Fibroblast of pulmonary artery (primary cell): ENCODE measurements around the gene ARHGEF10L.

Source experiments
- DNase-seq: peaks from one replicate; pipeline ENCODE4 v3.0.0-alpha.2; 2010; ENCODE audit warnings: low read depth
- H3K4me3 ChIP-seq: replicated peaks from 2 replicates; pipeline ENCODE4 v1.5.1; 2011; ENCODE audit warnings: low read depth, mild to moderate bottlenecking, control low read depth, low read length, moderate library complexity
- CTCF ChIP-seq: IDR thresholded peaks from 2 replicates; pipeline ENCODE4 v1.5.1; 2011; ENCODE audit warnings: mild to moderate bottlenecking, control low read depth, low read length, inconsistent platforms; ENCODE audit errors: missing control alignments

ARHGEF10L gene

GRCh38 chr1:17586172-17586964 is 46.9 kb downstream of the ARHGEF10L start:
- peak; percentile 79 for DNase-seq
- TF ChIP-seq CTCF = no peak
- H3K4me3 ChIP-seq = no peak overlapping the region

DNA sequence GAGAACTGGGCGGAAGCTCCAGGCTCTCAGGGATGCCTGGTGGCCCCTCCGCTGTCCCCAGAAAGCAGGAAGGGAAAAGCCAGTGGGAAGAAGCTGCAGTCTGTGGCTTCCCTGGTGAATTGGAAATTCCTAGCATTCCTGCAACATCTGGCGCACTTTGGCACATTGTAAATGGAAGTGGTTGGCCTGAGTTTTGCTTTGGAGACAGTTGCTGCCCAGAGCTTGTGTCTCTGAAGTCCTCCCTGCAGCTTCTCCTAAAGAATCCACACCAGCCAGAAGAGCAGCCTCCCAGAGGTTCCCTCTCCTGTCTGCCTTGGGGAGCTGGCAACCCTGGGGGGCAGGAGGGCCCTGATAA is 48.2 kb downstream of the ARHGEF10L start:
- no peak overlapping the region for H3K4me3 ChIP-seq
- DNase-seq = peak; percentile 81
- TF ChIP-seq CTCF = no peak

- TF ChIP-seq CTCF = no peak
- peak; percentile 35 for DNase-seq
- H3K4me3 ChIP-seq = no peak overlapping the region
Measured at GRCh38 chr1:17588048-17588871, 48.8 kb downstream of the ARHGEF10L start.

DNA sequence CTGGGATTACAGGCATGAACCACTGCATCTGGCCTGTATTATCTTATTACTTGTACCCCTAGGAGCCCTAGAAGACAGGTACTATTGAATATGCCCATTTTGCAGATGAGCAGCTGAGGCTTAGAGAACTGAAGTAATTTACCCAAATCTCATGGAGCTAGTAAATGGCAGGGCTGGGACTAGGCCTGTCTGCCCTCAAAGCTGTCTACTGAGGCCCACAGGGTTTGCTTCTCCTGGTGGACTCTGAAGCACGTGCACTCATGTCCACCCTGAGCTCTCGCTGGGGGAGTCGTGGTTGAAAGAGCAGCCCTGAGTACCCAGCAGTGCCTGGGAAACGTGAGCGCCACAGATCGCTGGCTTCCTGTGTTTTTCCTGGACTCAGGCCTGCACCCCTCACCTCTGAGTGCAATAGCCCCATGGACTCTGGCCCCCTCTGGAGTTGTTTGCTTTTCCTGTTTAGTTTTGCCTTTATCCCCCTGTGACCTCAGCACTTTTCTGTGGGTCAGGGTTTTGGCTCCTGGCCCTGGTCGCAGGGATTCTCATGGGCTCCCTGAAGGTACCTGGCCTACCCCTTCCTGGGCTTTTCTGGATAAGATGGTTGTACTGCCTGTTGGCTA is 52.4 kb downstream of the ARHGEF10L start:
- no peak overlapping the region for H3K4me3 ChIP-seq
- no peak for DNase-seq
- no peak for TF ChIP-seq CTCF

DNA sequence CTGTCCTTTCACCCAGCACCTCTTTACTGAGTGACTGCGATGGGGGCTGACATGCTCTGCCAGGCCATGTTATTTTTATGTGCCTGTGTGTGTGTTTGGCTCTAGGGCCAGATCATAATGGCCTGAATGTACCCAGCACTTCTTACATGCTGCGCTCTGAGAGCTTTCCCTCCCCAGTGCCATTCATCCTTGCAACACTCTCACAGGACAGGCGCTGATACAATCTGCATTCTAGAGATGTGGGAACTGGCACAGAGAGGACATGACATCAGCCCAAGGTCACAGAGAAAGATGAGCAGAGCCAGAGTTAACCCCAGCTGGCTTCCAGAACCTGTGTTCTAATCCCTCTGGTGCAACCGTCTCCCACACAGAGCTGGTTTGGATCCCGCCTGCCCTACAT is 54.5 kb downstream of the ARHGEF10L start:
- no peak overlapping the region for H3K4me3 ChIP-seq
- DNase-seq = no peak
- no peak for TF ChIP-seq CTCF

DNA sequence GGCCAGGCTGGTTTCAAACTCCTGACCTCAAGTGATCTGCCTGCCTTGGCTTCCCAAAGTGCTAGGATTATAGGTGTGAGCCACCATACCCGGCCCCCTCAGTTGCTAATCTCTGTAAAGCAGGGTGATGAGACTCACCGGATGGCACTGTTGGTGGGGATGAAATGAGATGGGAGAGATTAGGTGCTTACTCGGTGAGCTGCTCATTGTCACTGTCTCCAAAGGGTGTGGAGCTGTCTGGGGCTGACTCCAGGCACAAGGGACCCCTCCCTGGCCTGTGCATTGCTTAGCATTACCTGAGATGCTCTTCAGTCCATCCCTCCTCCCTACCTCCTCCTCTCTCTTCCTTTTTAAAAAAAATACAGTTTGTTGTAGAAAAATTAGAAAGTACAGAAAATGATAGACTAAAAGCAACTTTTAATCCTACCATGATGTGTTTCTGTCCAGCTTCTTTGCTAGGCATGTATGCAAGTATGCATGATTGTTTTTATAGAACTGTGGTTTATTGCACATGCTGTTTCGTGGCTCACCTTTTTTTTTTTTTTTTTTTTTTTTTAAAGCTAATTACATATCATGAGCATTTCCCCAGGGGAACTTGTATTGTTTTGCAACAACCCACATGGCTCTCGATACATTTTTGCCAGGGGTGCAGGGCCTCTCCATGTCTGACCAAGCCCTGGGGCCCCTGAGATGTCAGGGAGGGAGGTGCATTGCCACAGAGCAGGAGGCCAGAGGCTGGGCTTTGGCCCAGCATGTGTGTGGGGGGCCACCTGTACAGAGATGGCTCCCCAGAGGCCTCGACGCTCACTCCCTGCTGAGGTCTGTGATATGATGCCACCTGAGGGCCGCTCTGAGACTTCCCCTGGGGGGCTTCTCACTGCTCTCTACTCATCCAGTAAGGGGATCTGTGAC is 55.4 kb downstream of the ARHGEF10L start:
- DNase-seq = peak; percentile 40
- H3K4me3 ChIP-seq = no peak overlapping the region
- TF ChIP-seq CTCF = no peak
